Vagina (tissue), 2 donors: ENCODE results near the gene ZC3H14.

Source experiments
- POLR2A ChIP-seq, 2 donors: fragments of 450-650 bp; IDR thresholded peaks; one replicate each; pipeline ENCODE4 v1.6.1; 2017; ENCODE audit warnings: antibody characterized with exemption in 2 of 2, mild to moderate bottlenecking in 2 of 2, moderate library complexity in 2 of 2
- POLR2AphosphoS5 ChIP-seq, 2 donors: sonication (generic); formaldehyde crosslinking; IDR thresholded peaks; one replicate each; pipeline ENCODE4 v1.9.0; 2017; ENCODE audit warnings: antibody characterized with exemption in 2 of 2, mild to moderate bottlenecking in 2 of 2, low read depth in 1 of 2; ENCODE audit not compliant: insufficient read depth in 1 of 2
- TF ChIP-seq, protein P1 (sequence below), 3 experiments: fragments of 450-650 bp in 2 of 3; fragments of 200-600 bp in 1 of 3; sonication (generic) in 1 of 3; IDR thresholded peaks; one replicate each; pipeline ENCODE4 v1.5.1; 2017 to 2019; ENCODE audit warnings: antibody characterized with exemption in 3 of 3, mild to moderate bottlenecking in 2 of 3, moderate library complexity in 2 of 3

DNA sequence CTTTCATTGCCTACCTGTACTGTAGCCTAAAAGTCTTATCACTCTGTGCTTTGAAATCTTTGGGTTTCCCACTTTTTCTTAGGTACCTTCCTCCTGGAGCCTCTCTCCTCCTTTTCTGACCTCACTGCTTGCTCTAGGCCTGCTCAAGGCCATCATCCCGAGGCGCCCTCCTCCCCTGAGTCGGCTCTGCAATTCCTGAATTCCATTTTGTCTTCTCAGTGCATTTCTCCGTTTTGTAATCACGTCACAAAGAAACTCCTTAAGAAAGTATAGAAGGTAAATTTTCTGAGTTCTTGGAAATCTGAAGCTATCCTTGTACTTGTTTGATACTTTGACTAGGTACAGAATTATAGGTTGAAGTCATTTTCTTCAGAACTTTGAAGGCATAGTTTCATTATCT is 25.2 kb downstream of the ZC3H14 start:
- TF ChIP-seq POLR2A (IDR thresholded peaks at IDR 0.05) (no peak), POLR2AphosphoS5 (IDR thresholded peaks at IDR 0.05; ENCODE audit: insufficient read depth in 1 of 2, low read depth in 1 of 2) (no peak)
- TF ChIP-seq, protein P1, sequence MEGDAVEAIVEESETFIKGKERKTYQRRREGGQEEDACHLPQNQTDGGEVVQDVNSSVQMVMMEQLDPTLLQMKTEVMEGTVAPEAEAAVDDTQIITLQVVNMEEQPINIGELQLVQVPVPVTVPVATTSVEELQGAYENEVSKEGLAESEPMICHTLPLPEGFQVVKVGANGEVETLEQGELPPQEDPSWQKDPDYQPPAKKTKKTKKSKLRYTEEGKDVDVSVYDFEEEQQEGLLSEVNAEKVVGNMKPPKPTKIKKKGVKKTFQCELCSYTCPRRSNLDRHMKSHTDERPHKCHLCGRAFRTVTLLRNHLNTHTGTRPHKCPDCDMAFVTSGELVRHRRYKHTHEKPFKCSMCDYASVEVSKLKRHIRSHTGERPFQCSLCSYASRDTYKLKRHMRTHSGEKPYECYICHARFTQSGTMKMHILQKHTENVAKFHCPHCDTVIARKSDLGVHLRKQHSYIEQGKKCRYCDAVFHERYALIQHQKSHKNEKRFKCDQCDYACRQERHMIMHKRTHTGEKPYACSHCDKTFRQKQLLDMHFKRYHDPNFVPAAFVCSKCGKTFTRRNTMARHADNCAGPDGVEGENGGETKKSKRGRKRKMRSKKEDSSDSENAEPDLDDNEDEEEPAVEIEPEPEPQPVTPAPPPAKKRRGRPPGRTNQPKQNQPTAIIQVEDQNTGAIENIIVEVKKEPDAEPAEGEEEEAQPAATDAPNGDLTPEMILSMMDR (IDR thresholded peaks at IDR 0.05), result no peak
